ENCODE results near the gene ETFA. TPM values are rescaled to one million over a fixed set of nuclear protein-coding genes. Genes with fewer than 3 reads are reported as not detected.

Gene ETFA
- total RNA-seq, 4 donors from 2014 or later: 62.7 to 88.4 (median 75.9) TPM

GRCh38 chr15:76234337-76234889 lies 76.9 kb downstream of the ETFA start:
- Histone ChIP-seq H3K4me1 (no peaks in the 10 kb centered on the region), H3K27ac (no peak overlapping the region), H3K4me3 (replicated peaks in 1 of 3) (no peak overlapping the region), H3K27me3 (no peaks in the 10 kb centered on the region), H3K36me3 (peaks cover 0 to 10% of the 10 kb centered on the region in 2 donors), H3K9me3 (no peaks in the 10 kb centered on the region)
- WGBS, 2 donors: 78% methylated on average over 4 of the region's 4 CpGs
- intact Hi-C loops (cut with DNase I): no loop called here
- TF ChIP-seq POLR2A (IDR thresholded peaks at IDR 0.05) (no peak), CTCF (IDR thresholded peaks at IDR 0.05) (no peak)
- DNase-seq: no peak

- Histone ChIP-seq H3K4me1 (no peaks in the 10 kb centered on the region), H3K4me3 (replicated peaks in 1 of 3) (no peak overlapping the region), H3K27ac (no peak overlapping the region), H3K36me3 (peaks cover 0 to 10% of the 10 kb centered on the region in 2 donors), H3K9me3 (no peaks in the 10 kb centered on the region), H3K27me3 (no peaks in the 10 kb centered on the region)
- 91 to 94% methylated on average over 1 of the region's 1 CpG for whole genome bisulfite sequencing, 2 donors
- no peak for DNase-seq
- TF ChIP-seq CTCF (IDR thresholded peaks at IDR 0.05) (no peak), POLR2A (IDR thresholded peaks at IDR 0.05) (no peak)
- intact Hi-C loops (cut with DNase I): no loop called here
These were observed 77.3 kb downstream of the ETFA start for GRCh38 chr15:76233921-76234320.

- no peak for TF ChIP-seq CTCF (IDR thresholded peaks at IDR 0.05)
- TF ChIP-seq POLR2A (IDR thresholded peaks at IDR 0.05): no peak
- intact Hi-C loops (cut with DNase I): no loop called here
- no peak for DNase-seq
- no peaks in the 10 kb centered on the region for H3K4me1 ChIP-seq
- H3K27me3 ChIP-seq: no peaks in the 10 kb centered on the region
- no peak overlapping the region for H3K4me3 ChIP-seq (replicated peaks in 1 of 3)
- peaks cover 0 to 20% of the 10 kb centered on the region in 2 donors for H3K36me3 ChIP-seq
- H3K9me3 ChIP-seq: no peaks in the 10 kb centered on the region
- no peak overlapping the region for H3K27ac ChIP-seq
- 95 to 100% methylated on average over 1 of the region's 1 CpG for WGBS, 2 donors
These were observed 82.0 kb downstream of the ETFA start for GRCh38 chr15:76229266-76229665.

DNA sequence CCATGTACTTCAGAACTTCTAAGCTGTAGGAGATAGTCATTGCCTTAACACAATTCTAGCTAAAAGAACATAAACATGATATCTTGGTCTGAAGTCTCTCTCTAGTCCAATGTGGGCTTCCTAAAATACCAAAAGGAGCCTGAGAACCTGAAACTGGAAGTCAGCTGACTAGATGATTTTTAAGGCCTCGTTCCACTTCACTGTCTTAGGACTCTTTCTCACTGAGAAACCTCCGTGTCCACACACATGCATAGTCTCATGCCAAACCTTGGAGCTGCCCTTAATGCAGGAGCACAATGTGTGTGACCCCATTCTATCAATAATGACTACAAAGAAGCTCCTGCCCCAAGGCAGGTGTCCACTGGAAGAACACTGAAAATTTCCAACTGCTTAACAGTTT lies 87.7 kb downstream of the ETFA start:
- TF ChIP-seq CTCF (IDR thresholded peaks at IDR 0.05): no peak
- TF ChIP-seq POLR2A (IDR thresholded peaks at IDR 0.05): no peak
- 91 to 97% methylated on average over 2 of the region's 2 CpGs for WGBS, 2 donors
- H3K27me3 ChIP-seq: no peaks in the 10 kb centered on the region
- H3K4me1 ChIP-seq: no peaks in the 10 kb centered on the region
- intact Hi-C loops (cut with DNase I): no loop called here
- H3K36me3 ChIP-seq: peaks cover 0 to 10% of the 10 kb centered on the region in 2 donors
- no peaks in the 10 kb centered on the region for H3K9me3 ChIP-seq
- no peak for DNase-seq
- H3K27ac ChIP-seq: no peak overlapping the region
- H3K4me3 ChIP-seq (replicated peaks in 1 of 3): no peak overlapping the region

DNA sequence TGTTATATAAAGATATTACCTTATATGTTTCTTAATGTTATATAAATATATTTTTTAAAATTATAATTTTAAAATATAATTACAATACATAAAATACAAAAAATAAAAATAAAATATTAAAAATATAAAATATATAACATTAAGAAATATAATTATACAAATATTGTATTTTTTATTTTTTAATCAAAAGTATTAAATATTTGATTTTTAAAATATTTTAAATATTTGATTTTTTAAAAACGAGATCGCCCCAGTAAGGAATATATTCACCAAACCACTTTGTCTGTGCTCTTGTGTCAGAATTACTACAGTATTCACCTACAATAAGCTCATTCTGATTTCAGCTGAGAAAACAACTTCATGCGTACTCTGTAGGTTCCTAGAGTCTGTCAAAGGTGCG lies 89.1 kb downstream of the ETFA start:
- Histone ChIP-seq H3K9me3 (no peaks in the 10 kb centered on the region), H3K27ac (no peak overlapping the region), H3K36me3 (peaks cover 0 to 10% of the 10 kb centered on the region in 2 donors), H3K4me1 (peaks cover 7% of the 10 kb centered on the region in 2 donors), H3K27me3 (no peaks in the 10 kb centered on the region), H3K4me3 (replicated peaks in 1 of 3) (no peak overlapping the region)
- no peak for DNase-seq
- 96 to 97% methylated on average over 4 of the region's 4 CpGs for WGBS, 2 donors
- intact Hi-C loops (cut with DNase I): no loop called here
- no peak for TF ChIP-seq POLR2A (IDR thresholded peaks at IDR 0.05)
- no peak for TF ChIP-seq CTCF (IDR thresholded peaks at IDR 0.05)

Data from thyroid gland (tissue), 4 donors.